Duodenal mucosa (tissue), 2 donors: ENCODE results near the gene PLAAT2.
"Not testable (repeated sequence)": the region's sequence is repeated elsewhere in the genome, so short reads cannot be mapped to it uniquely, and the experiment has no call there.

Experiments used
- H3K27ac ChIP-seq: one replicate; pipeline ENCODE4 v1.7.0; 2013; ENCODE audit warnings: low read depth, low read length
- H3K27me3 ChIP-seq, 2 donors: one replicate each; pipeline ENCODE4 v1.7.0; 2013; ENCODE audit warnings: low read length in 2 of 2, control low read depth in 1 of 2; ENCODE audit not compliant: insufficient read depth in 2 of 2, control insufficient read depth in 1 of 2
- H3K36me3 ChIP-seq, 2 donors: one replicate each; pipeline ENCODE4 v1.7.0; 2013; ENCODE audit warnings: low read length in 2 of 2, control low read depth in 1 of 2; ENCODE audit not compliant: insufficient read depth in 2 of 2, control insufficient read depth in 1 of 2
- H3K4me1 ChIP-seq, 2 donors: one replicate each; pipeline ENCODE4 v1.7.0; 2013; ENCODE audit warnings: low read length in 2 of 2, control low read depth in 1 of 2; ENCODE audit not compliant: insufficient read depth in 2 of 2, control insufficient read depth in 1 of 2
- H3K4me3 ChIP-seq, 2 donors: one replicate each; pipeline ENCODE4 v1.7.0; 2013; ENCODE audit warnings: low read length in 2 of 2, low read depth in 1 of 2
- H3K9ac ChIP-seq, 2 donors: one replicate each; pipeline ENCODE4 v1.7.0; 2013; ENCODE audit warnings: low read length in 2 of 2, low read depth in 1 of 2
- H3K9me3 ChIP-seq, 2 donors: one replicate each; pipeline ENCODE4 v1.7.0; 2013; ENCODE audit warnings: low read length in 2 of 2, control low read depth in 1 of 2; ENCODE audit not compliant: control insufficient read depth in 1 of 2

PLAAT2 gene

GRCh38 chr11:63558459-63559157 is 4.6 kb downstream of the PLAAT2 start:
- H3K36me3 ChIP-seq: no peaks in the 10 kb centered on the region
- no peak overlapping the region for H3K4me3 ChIP-seq
- no peak overlapping the region for H3K9ac ChIP-seq
- H3K9me3 ChIP-seq: no peaks in the 10 kb centered on the region
- H3K4me1 ChIP-seq: peaks cover 9 to 23% of the 10 kb centered on the region in 2 donors
- no peak overlapping the region for H3K27ac ChIP-seq
- H3K27me3 ChIP-seq: no peaks in the 10 kb centered on the region

GRCh38 chr11:63557570-63557969 is 5.6 kb downstream of the PLAAT2 start:
- Histone ChIP-seq H3K36me3 (no peaks in the 10 kb centered on the region), H3K27ac (no peak overlapping the region), H3K4me3 (no peak overlapping the region), H3K27me3 (no peaks in the 10 kb centered on the region), H3K9ac (no peak overlapping the region), H3K9me3 (no peaks in the 10 kb centered on the region), H3K4me1 (peaks cover 4 to 15% of the 10 kb centered on the region in 2 donors)

GRCh38 chr11:63556404-63557013 is 6.7 kb downstream of the PLAAT2 start:
- no peaks in the 10 kb centered on the region for H3K27me3 ChIP-seq
- H3K9ac ChIP-seq: no peak overlapping the region
- H3K36me3 ChIP-seq: no peaks in the 10 kb centered on the region
- no peak overlapping the region for H3K27ac ChIP-seq
- H3K4me3 ChIP-seq: no peak overlapping the region
- peaks cover 4 to 7% of the 10 kb centered on the region in 2 donors for H3K4me1 ChIP-seq
- H3K9me3 ChIP-seq: no peaks in the 10 kb centered on the region

- Histone ChIP-seq H3K4me3 (no peak overlapping the region), H3K9ac (no peak overlapping the region), H3K9me3 (no peaks in the 10 kb centered on the region), H3K27me3 (no peaks in the 10 kb centered on the region), H3K36me3 (no peaks in the 10 kb centered on the region), H3K4me1 (peaks cover 0 to 4% of the 10 kb centered on the region in 2 donors), H3K27ac (no peak overlapping the region)
Measured at GRCh38 chr11:63554877-63555223, 8.3 kb downstream of the PLAAT2 start.

GRCh38 chr11:63553759-63554158 is 9.4 kb downstream of the PLAAT2 start:
- Histone ChIP-seq H3K4me3 (no peak overlapping the region), H3K27ac (no peak overlapping the region), H3K9ac (no peak overlapping the region), H3K36me3 (no peaks in the 10 kb centered on the region), H3K9me3 (no peaks in the 10 kb centered on the region), H3K4me1 (peaks cover 0 to 4% of the 10 kb centered on the region in 2 donors), H3K27me3 (no peaks in the 10 kb centered on the region)

GRCh38 chr11:63552921-63553320 is 10.3 kb downstream of the PLAAT2 start:
- no peaks in the 10 kb centered on the region for H3K36me3 ChIP-seq
- no peak overlapping the region for H3K9ac ChIP-seq
- no peak overlapping the region for H3K4me3 ChIP-seq
- H3K27me3 ChIP-seq: no peaks in the 10 kb centered on the region
- peaks cover 0 to 4% of the 10 kb centered on the region in 2 donors for H3K4me1 ChIP-seq
- H3K27ac ChIP-seq: no peak overlapping the region
- H3K9me3 ChIP-seq: no peaks in the 10 kb centered on the region

- Histone ChIP-seq H3K27me3 (no peaks in the 10 kb centered on the region), H3K27ac (no peak overlapping the region), H3K4me1 (peaks cover 0 to 4% of the 10 kb centered on the region in 2 donors), H3K9ac (no peak overlapping the region), H3K36me3 (peaks cover 0 to 3% of the 10 kb centered on the region in 2 donors), H3K9me3 (no peaks in the 10 kb centered on the region), H3K4me3 (no peak overlapping the region)
Measured at GRCh38 chr11:63551889-63552266, 11.3 kb downstream of the PLAAT2 start.

GRCh38 chr11:63551091-63551888 is 11.9 kb downstream of the PLAAT2 start:
- Histone ChIP-seq H3K36me3 (peaks cover 3 to 9% of the 10 kb centered on the region in 2 donors), H3K27me3 (no peaks in the 10 kb centered on the region), H3K9me3 (no peaks in the 10 kb centered on the region), H3K4me3 (no peak overlapping the region), H3K4me1 (peaks cover 0 to 4% of the 10 kb centered on the region in 2 donors), H3K9ac (no peak overlapping the region), H3K27ac (no peak overlapping the region)

- peaks cover 3 to 20% of the 10 kb centered on the region in 2 donors for H3K36me3 ChIP-seq
- H3K4me1 ChIP-seq, H3K27ac ChIP-seq, H3K4me3 ChIP-seq, H3K9ac ChIP-seq, H3K27me3 ChIP-seq, H3K9me3 ChIP-seq: not testable (repeated sequence)
Measured at GRCh38 chr11:63550156-63550700, 13.0 kb downstream of the PLAAT2 start.

- H3K4me1 ChIP-seq: peaks cover 0 to 4% of the 10 kb centered on the region in 2 donors
- peaks cover 3 to 28% of the 10 kb centered on the region in 2 donors for H3K36me3 ChIP-seq
- no peaks in the 10 kb centered on the region for H3K9me3 ChIP-seq
- no peak overlapping the region for H3K27ac ChIP-seq
- H3K9ac ChIP-seq: no peak overlapping the region
- H3K4me3 ChIP-seq: no peak overlapping the region
- no peaks in the 10 kb centered on the region for H3K27me3 ChIP-seq
Measured at GRCh38 chr11:63549411-63549810, 13.8 kb downstream of the PLAAT2 start.
